HG02943 (cell line): Measurements from ENCODE around the gene ZNHIT1.

Experiments used
- ATAC-seq: cut with Tn5 transposase; IDR thresholded peaks from one replicate; pipeline ENCODE4 v1.9.1; 2021; ENCODE audit warnings: mild to moderate bottlenecking, low read depth, moderate library complexity; ENCODE audit not compliant: unreplicated experiment

The ZNHIT1 gene

DNA sequence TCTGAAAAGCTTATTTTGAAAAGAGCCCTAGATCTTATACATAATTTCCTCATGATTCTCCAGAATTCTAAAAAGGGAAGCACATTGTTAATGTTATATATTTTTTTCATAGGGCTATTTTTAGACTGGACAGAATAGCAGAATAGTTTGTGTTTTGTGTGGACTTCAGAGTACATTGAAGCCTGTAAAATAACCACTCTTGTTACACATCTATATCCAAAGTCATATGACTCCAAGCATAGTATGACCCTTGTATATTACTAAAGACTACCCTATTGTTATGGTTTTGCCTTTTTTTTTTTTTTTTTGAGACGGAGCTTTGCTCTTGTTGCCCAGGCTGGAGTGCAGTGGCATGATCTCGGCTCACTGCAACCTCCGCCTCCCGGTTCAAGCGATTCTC, 53.1 kb downstream of the ZNHIT1 start:
- ATAC-seq, result no peak

DNA sequence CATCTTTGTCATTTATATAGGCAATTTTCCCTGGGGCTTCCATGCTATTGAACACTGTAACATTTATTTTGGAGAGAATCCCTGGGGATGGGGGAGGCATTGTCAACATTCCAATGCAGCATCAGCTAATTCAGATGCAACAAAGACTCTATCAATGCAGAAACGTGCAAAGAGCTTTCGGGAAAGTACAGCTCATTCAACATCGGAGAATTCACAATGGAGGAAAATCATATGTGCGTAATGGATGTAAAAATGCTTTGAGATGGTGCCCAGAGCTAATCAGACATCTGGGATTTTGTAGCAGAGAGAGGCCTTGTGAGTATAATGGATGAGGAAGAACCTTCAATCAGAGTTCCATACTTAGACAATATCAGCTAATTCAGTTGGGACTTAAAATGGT, 55.2 kb downstream of the ZNHIT1 start:
- no peak for ATAC-seq
